Gastroesophageal sphincter (tissue), 3 donors: Measurements from ENCODE around the gene CACUL1.

Experiments used
- POLR2A ChIP-seq, 2 donors: fragments of 450-650 bp; IDR thresholded peaks; one replicate each; pipeline ENCODE4 v1.6.1; 2017; ENCODE audit warnings: antibody characterized with exemption in 2 of 2, mild to moderate bottlenecking in 2 of 2, moderate library complexity in 1 of 2
- POLR2AphosphoS5 ChIP-seq: sonication (generic); formaldehyde crosslinking; IDR thresholded peaks from one replicate; pipeline ENCODE4 v1.6.1; 2017; ENCODE audit warnings: antibody characterized with exemption
- TF ChIP-seq, protein P1 (sequence below), 4 experiments: fragments of 200-600 bp in 2 of 4; fragments of 450-650 bp in 2 of 4; sonication (generic) in 1 of 4; IDR thresholded peaks; one replicate each; pipeline ENCODE4 v1.5.1; 2017 to 2019; ENCODE audit warnings: antibody characterized with exemption in 4 of 4, mild to moderate bottlenecking in 2 of 4, moderate library complexity in 2 of 4

DNA sequence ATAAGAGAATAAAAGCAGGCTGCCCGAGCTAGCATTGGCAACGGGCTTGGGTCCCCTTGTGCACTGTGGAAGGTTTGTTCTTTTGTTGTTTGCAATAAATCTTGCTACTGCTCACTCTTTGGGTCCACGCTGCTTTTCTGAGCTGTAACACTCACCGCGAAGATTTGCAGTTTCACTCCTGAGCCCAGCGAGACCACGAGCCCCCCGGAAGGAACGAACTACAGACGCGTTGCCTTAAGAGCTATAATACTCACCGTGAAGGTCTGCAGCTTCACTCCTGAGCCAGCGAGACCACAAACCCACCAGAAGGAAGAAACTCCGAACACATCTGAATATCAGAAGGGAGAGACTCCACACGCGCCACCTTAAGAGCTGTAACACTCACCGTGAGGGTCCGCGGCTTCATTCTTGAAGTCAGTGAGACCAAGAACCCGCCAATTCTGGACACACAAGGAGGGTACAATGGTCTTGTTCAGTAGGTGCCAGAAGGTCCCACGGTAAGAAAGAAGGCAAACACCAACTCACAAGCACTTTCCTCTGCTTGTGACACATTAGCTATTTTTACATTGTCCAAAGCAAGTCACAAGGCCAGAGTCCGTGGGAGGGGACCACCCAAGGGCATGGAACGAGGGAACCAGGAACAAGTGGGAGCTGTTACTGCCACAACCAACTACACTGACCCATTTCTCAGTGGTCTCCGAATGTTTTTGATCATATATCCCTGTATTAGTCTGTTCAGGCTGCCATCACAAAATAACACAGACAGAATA is 29.2 kb upstream of the CACUL1 start:
- TF ChIP-seq, protein P1, sequence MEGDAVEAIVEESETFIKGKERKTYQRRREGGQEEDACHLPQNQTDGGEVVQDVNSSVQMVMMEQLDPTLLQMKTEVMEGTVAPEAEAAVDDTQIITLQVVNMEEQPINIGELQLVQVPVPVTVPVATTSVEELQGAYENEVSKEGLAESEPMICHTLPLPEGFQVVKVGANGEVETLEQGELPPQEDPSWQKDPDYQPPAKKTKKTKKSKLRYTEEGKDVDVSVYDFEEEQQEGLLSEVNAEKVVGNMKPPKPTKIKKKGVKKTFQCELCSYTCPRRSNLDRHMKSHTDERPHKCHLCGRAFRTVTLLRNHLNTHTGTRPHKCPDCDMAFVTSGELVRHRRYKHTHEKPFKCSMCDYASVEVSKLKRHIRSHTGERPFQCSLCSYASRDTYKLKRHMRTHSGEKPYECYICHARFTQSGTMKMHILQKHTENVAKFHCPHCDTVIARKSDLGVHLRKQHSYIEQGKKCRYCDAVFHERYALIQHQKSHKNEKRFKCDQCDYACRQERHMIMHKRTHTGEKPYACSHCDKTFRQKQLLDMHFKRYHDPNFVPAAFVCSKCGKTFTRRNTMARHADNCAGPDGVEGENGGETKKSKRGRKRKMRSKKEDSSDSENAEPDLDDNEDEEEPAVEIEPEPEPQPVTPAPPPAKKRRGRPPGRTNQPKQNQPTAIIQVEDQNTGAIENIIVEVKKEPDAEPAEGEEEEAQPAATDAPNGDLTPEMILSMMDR (IDR thresholded peaks at IDR 0.05): no peak
- TF ChIP-seq POLR2A (IDR thresholded peaks at IDR 0.05): no peak
- TF ChIP-seq POLR2AphosphoS5: no peak
